ENCODE data around the gene MTHFD1. TPM values are rescaled to one million over a fixed set of nuclear protein-coding genes. Genes with fewer than 3 reads are reported as not detected.
"Not testable (repeated sequence)": the region's sequence is repeated elsewhere in the genome, so short reads cannot be mapped to it uniquely, and the experiment has no call there.

Gene MTHFD1
- polyA plus RNA-seq, 1 of the 3 experiments (the other 2 are of a cell fraction), result 31.0 TPM

GRCh38 chr14:64364907-64365306 lies 23.2 kb upstream of the MTHFD1 start:
- no peaks in the 10 kb centered on the region for H3K27me3 ChIP-seq (ENCODE audit: insufficient read depth)
- H3K9me2 ChIP-seq, result no peaks in the 10 kb centered on the region
- no peak overlapping the region for H2AFZ ChIP-seq (ENCODE audit: low read depth)
- no peak overlapping the region for H3K27ac ChIP-seq (ENCODE audit: low read depth in 2 of 2, low read length in 1 of 2)
- H3K4me1 ChIP-seq (ENCODE audit: control insufficient read depth in 1 of 2, insufficient read depth in 2 of 2, low read depth in 1 of 2, low read length in 1 of 2), result 0 out of 4 replicates have a peak, but pooled peaks cover 0 to 2% of the 10 kb centered on the region in 2 experiments
- DNase-seq, result no peak
- ChIA-PET CTCF (no interaction called here), POLR2A (no interaction called here)
- H3K4me2 ChIP-seq, result no peak overlapping the region
- no peak overlapping the region for H3K4me3 ChIP-seq (ENCODE audit: low read depth in 2 of 2, low read length in 1 of 2)
- no peaks in the 10 kb centered on the region for H3K79me2 ChIP-seq (ENCODE audit: insufficient read depth)
- H3K36me3 ChIP-seq (replicated peaks in 1 of 2; ENCODE audit: control insufficient read depth in 1 of 2, insufficient read depth in 2 of 2, low read length in 1 of 2), result no peaks in the 10 kb centered on the region
- H3K9me3 ChIP-seq, result no peaks in the 10 kb centered on the region
- no peak for TF ChIP-seq TAF1 (IDR thresholded peaks at IDR 0.05; ENCODE audit: borderline replicate concordance, low read depth, low read length)
- TF ChIP-seq JUND (IDR thresholded peaks at IDR 0.05), result no peak
- TF ChIP-seq SIN3A (IDR thresholded peaks at IDR 0.05; ENCODE audit: borderline replicate concordance, low read depth, low read length), result no peak
- peak; percentile 32; the same call in 1 of the 2 replicates for TF ChIP-seq PBX3 (IDR thresholded peaks at IDR 0.05)
- WGBS (ENCODE audit: low lambda C conversion rate), result 72% methylated on average over 3 of the region's 3 CpGs
- H3F3A ChIP-seq (replicated peaks; ENCODE audit: insufficient read depth), result no peaks in the 10 kb centered on the region
- H4K20me1 ChIP-seq (ENCODE audit: insufficient read depth), result no peaks in the 10 kb centered on the region
- H3K9ac ChIP-seq, result no peak overlapping the region

GRCh38 chr14:64365358-64365889 lies 22.7 kb upstream of the MTHFD1 start:
- H3K9me2 ChIP-seq; H3K9me3 ChIP-seq; H3K27me3 ChIP-seq (ENCODE audit: insufficient read depth); H3K4me2 ChIP-seq; H4K20me1 ChIP-seq (ENCODE audit: insufficient read depth); H3K4me3 ChIP-seq (ENCODE audit: low read depth in 2 of 2, low read length in 1 of 2); H3K9ac ChIP-seq; CTCF ChIA-PET; H3K4me1 ChIP-seq (ENCODE audit: control insufficient read depth in 1 of 2, insufficient read depth in 2 of 2, low read depth in 1 of 2, low read length in 1 of 2); H3K79me2 ChIP-seq (ENCODE audit: insufficient read depth); H3K27ac ChIP-seq (ENCODE audit: low read depth in 2 of 2, low read length in 1 of 2); H3F3A ChIP-seq (replicated peaks; ENCODE audit: insufficient read depth); H3K36me3 ChIP-seq (replicated peaks in 1 of 2; ENCODE audit: control insufficient read depth in 1 of 2, insufficient read depth in 2 of 2, low read length in 1 of 2); H2AFZ ChIP-seq (ENCODE audit: low read depth); POLR2A ChIA-PET; DNase-seq: not testable (repeated sequence)
- 82% methylated on average over 9 of the region's 9 CpGs for WGBS (ENCODE audit: low lambda C conversion rate)

- no peak overlapping the region for H3K27ac ChIP-seq (ENCODE audit: low read depth in 2 of 2, low read length in 1 of 2)
- no peaks in the 10 kb centered on the region for H3F3A ChIP-seq (replicated peaks; ENCODE audit: insufficient read depth)
- no peak overlapping the region for H3K9ac ChIP-seq
- CTCF ChIA-PET, result interaction anchor here (2.0 kb wide), 1 partner anchor 25 kb away, joined by 6 read pairs; no protein-coding TSS in a partner anchor
- WGBS (ENCODE audit: low lambda C conversion rate), result 97% methylated on average over 2 of the region's 2 CpGs
- H4K20me1 ChIP-seq (ENCODE audit: insufficient read depth), result no peaks in the 10 kb centered on the region
- no peak for TF ChIP-seq MXI1 (IDR thresholded peaks at IDR 0.05; ENCODE audit: low read depth, low read length)
- H3K4me2 ChIP-seq, result no peak overlapping the region
- no peaks in the 10 kb centered on the region for H3K27me3 ChIP-seq (ENCODE audit: insufficient read depth)
- no peak for DNase-seq
- no peak overlapping the region for H3K4me3 ChIP-seq (ENCODE audit: low read depth in 2 of 2, low read length in 1 of 2)
- H2AFZ ChIP-seq (ENCODE audit: low read depth), result no peak overlapping the region
- H3K9me2 ChIP-seq, result no peaks in the 10 kb centered on the region
- POLR2A ChIA-PET, result no interaction called here
- no peaks in the 10 kb centered on the region for H3K9me3 ChIP-seq
- no peaks in the 10 kb centered on the region for H3K36me3 ChIP-seq (replicated peaks in 1 of 2; ENCODE audit: control insufficient read depth in 1 of 2, insufficient read depth in 2 of 2, low read length in 1 of 2)
- no peaks in the 10 kb centered on the region for H3K4me1 ChIP-seq (ENCODE audit: control insufficient read depth in 1 of 2, insufficient read depth in 2 of 2, low read depth in 1 of 2, low read length in 1 of 2)
- H3K79me2 ChIP-seq (ENCODE audit: insufficient read depth), result no peaks in the 10 kb centered on the region
Observed at GRCh38 chr14:64369201-64369600, 19.0 kb upstream of the MTHFD1 start.

Data from SK-N-SH (cell line).